ENCODE results near the gene SLC5A3. TPM values are rescaled to one million over a fixed set of nuclear protein-coding genes. Genes with fewer than 3 reads are reported as not detected.

Gene SLC5A3
- total and polyA plus RNA-seq, 9 donors, result 3.1 to 16.9 (median 14.6) TPM

DNA sequence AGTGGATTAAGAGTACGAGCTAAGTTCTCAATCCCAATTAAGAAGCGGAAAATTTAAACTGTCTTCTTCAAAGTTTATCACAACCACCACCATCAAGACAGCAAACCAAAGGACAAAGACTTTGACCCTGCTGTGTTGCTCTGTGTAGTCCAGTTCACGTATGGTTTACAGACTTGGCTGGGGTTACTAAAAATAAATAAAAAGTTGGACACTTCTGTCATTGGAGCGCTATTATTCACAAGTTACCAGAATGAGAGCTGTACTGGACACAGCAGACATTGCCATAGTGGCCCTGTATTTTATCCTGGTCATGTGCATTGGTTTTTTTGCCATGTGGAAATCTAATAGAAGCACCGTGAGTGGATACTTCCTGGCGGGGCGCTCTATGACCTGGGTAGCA is 21.6 kb downstream of the SLC5A3 start:
- Histone ChIP-seq H3K27me3 (no peaks in the 10 kb centered on the region), H3K4me1 (ENCODE audit: insufficient read depth) (peaks cover 6% of the 10 kb centered on the region), H3K9me3 (no peaks in the 10 kb centered on the region), H3K27ac (no peak overlapping the region), H3K36me3 (no peaks in the 10 kb centered on the region), H3K4me3 (no peak overlapping the region)
- TF ChIP-seq EP300 (IDR thresholded peaks at IDR 0.05), result no peak
- TF ChIP-seq, protein P1, sequence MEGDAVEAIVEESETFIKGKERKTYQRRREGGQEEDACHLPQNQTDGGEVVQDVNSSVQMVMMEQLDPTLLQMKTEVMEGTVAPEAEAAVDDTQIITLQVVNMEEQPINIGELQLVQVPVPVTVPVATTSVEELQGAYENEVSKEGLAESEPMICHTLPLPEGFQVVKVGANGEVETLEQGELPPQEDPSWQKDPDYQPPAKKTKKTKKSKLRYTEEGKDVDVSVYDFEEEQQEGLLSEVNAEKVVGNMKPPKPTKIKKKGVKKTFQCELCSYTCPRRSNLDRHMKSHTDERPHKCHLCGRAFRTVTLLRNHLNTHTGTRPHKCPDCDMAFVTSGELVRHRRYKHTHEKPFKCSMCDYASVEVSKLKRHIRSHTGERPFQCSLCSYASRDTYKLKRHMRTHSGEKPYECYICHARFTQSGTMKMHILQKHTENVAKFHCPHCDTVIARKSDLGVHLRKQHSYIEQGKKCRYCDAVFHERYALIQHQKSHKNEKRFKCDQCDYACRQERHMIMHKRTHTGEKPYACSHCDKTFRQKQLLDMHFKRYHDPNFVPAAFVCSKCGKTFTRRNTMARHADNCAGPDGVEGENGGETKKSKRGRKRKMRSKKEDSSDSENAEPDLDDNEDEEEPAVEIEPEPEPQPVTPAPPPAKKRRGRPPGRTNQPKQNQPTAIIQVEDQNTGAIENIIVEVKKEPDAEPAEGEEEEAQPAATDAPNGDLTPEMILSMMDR (IDR thresholded peaks at IDR 0.05), result no peak
- TF ChIP-seq POLR2A (IDR thresholded peaks at IDR 0.05), result no peak
- no peak for DNase-seq
- intact Hi-C loops (cut with DNase I), result no loop called here
- WGBS, 3 donors, result 90 to 95% (median 93%) methylated on average over 7 of the region's 7 CpGs

DNA sequence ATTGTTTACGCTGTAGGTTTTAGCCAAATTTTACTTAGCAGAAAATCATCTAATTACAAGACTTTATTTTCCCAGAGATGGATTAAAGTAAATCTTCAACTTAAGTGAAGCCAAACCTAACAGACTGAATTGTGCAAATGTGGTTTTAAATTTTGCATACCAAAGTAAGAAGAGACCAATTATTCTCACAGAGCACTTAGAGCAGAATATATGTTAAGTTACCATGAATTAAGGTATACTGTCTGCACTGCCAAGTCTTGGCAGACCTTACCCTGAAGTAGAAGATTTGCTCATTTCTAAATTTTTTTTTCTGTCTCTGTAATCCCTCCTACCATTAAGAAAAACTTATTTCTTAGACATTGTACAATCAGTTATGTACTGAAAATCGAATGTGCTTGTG is 24.1 kb downstream of the SLC5A3 start:
- Histone ChIP-seq H3K4me3 (no peak overlapping the region), H3K36me3 (no peaks in the 10 kb centered on the region), H3K9me3 (no peaks in the 10 kb centered on the region), H3K4me1 (ENCODE audit: insufficient read depth) (peaks cover 3% of the 10 kb centered on the region), H3K27me3 (no peaks in the 10 kb centered on the region), H3K27ac (no peak overlapping the region)
- intact Hi-C loops (cut with DNase I), result no loop called here
- DNase-seq, result no peak
- WGBS, 3 donors, result 79 to 84% (median 82%) methylated on average over 2 of the region's 2 CpGs
- TF ChIP-seq, protein P1 (IDR thresholded peaks at IDR 0.05), result no peak
- TF ChIP-seq EP300 (IDR thresholded peaks at IDR 0.05) (no peak), POLR2A (IDR thresholded peaks at IDR 0.05) (no peak)

DNA sequence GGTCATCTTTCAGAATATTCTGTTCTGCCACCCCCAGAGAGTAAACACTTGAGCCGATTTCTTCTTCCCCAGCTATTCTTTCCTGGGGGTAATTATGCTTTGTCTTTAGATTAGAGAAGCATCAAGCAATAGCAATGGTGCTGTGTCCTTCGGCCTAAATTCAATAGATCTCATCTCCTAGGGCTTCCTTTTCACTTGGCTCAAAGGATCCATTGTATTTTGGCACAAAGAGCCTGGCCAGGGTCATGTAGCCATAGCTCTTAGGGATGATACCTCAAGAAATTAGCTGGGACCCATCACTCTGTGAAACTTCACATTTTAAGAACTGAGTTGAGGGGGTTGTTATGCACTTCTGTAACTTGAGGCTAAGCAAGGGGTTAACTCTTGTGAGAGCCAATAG is 27.0 kb downstream of the SLC5A3 start:
- WGBS, 3 donors, result 91 to 92% (median 91%) methylated on average over 2 of the region's 2 CpGs
- Histone ChIP-seq H3K4me3 (no peak overlapping the region), H3K9me3 (no peaks in the 10 kb centered on the region), H3K27me3 (no peaks in the 10 kb centered on the region), H3K36me3 (no peaks in the 10 kb centered on the region), H3K27ac (no peak overlapping the region), H3K4me1 (ENCODE audit: insufficient read depth) (no peaks in the 10 kb centered on the region)
- intact Hi-C loops (cut with DNase I), result no loop called here
- no peak for TF ChIP-seq EP300 (IDR thresholded peaks at IDR 0.05)
- no peak for TF ChIP-seq POLR2A (IDR thresholded peaks at IDR 0.05)
- TF ChIP-seq, protein P1 (IDR thresholded peaks at IDR 0.05), result no peak
- no peak for DNase-seq

DNA sequence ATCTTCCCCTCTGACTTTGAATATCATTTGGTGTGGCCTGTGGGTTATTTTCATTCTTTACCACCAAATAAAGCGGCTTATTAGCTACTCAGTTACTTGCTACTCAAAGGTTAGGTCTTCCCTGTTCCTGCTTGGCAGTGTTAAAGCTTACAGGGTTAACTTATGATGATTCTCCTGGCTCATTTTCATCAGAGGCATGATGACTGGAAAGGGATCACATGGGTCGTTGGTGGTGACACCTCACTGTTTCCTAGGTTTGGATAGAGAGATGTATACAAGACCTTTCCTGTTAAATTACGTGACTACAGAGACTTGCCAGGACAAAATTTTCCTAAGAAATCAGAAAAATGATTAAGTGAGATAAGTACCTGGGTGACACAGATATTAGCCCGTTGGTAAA is 27.4 kb downstream of the SLC5A3 start:
- 49 to 57% (median 50%) methylated on average over 4 of the region's 4 CpGs for WGBS, 3 donors
- Histone ChIP-seq H3K36me3 (no peaks in the 10 kb centered on the region), H3K4me3 (no peak overlapping the region), H3K27ac (no peak overlapping the region), H3K27me3 (no peaks in the 10 kb centered on the region), H3K9me3 (no peaks in the 10 kb centered on the region), H3K4me1 (ENCODE audit: insufficient read depth) (no peaks in the 10 kb centered on the region)
- intact Hi-C loops (cut with DNase I), result no loop called here
- DNase-seq, result no peak
- TF ChIP-seq, protein P1 (IDR thresholded peaks at IDR 0.05), result no peak
- no peak for TF ChIP-seq EP300 (IDR thresholded peaks at IDR 0.05)
